Limb (tissue), 2 donors: Measurements from ENCODE around the gene ABCC10.

Experiments used
- DNase-seq, 2 donors: peaks; one replicate each; pipeline ENCODE4 v3.0.0-alpha.2; 2016; ENCODE audit errors: extremely low spot score in 2 of 2

Gene ABCC10

GRCh38 chr6:43467752-43468151 lies 40.4 kb downstream of the ABCC10 start:
- DNase-seq, result no peak

- DNase-seq, result no peak
These were observed 40.9 kb downstream of the ABCC10 start for GRCh38 chr6:43468240-43468639.

GRCh38 chr6:43468748-43469681 lies 41.7 kb downstream of the ABCC10 start:
- no peak for DNase-seq

GRCh38 chr6:43469947-43470346 lies 42.6 kb downstream of the ABCC10 start:
- no peak for DNase-seq

GRCh38 chr6:43471399-43471798 lies 44.1 kb downstream of the ABCC10 start:
- DNase-seq, result no peak

- no peak for DNase-seq
These were observed 45.2 kb downstream of the ABCC10 start for GRCh38 chr6:43472515-43472914.

GRCh38 chr6:43475516-43475915 lies 48.2 kb downstream of the ABCC10 start:
- DNase-seq, result no peak

GRCh38 chr6:43476746-43477145 lies 49.4 kb downstream of the ABCC10 start:
- no peak for DNase-seq

- DNase-seq, result peak; percentile 85 to 99
These were observed 50.1 kb downstream of the ABCC10 start, which contains the start of gene TJAP1 for GRCh38 chr6:43477235-43478007. TSS of gene TJAP1 (plus strand) at chr6:43477570. CDS start at chr6:43499002, 21,432 bp downstream.

GRCh38 chr6:43478008-43478372 lies 50.6 kb downstream of the ABCC10 start:
- no peak for DNase-seq

GRCh38 chr6:43481075-43481474 lies 53.7 kb downstream of the ABCC10 start:
- no peak for DNase-seq

- no peak for DNase-seq
These were observed 54.4 kb downstream of the ABCC10 start for GRCh38 chr6:43481591-43482236.

- DNase-seq, result no peak
These were observed 61.4 kb downstream of the ABCC10 start for GRCh38 chr6:43488667-43489276.

- no peak for DNase-seq
These were observed 62.1 kb downstream of the ABCC10 start for GRCh38 chr6:43489277-43490072.

- DNase-seq, result no peak
These were observed 63.2 kb downstream of the ABCC10 start for GRCh38 chr6:43490523-43490939.

GRCh38 chr6:43491750-43492661 lies 64.7 kb downstream of the ABCC10 start:
- DNase-seq, result peak in 1 of 2 donors; percentile 77

- DNase-seq, result no peak
These were observed 65.3 kb downstream of the ABCC10 start for GRCh38 chr6:43492673-43493072.

GRCh38 chr6:43493230-43493629 lies 65.9 kb downstream of the ABCC10 start:
- no peak for DNase-seq

- DNase-seq, result no peak
These were observed 66.5 kb downstream of the ABCC10 start for GRCh38 chr6:43493833-43494232.

- DNase-seq, result no peak
These were observed 67.0 kb downstream of the ABCC10 start for GRCh38 chr6:43494321-43494720.
